Calu3 (cell line): ENCODE measurements around the gene MAP2K7. TPM values are rescaled to one million over a fixed set of nuclear protein-coding genes. Genes with fewer than 3 reads are reported as not detected.

Source experiments
- BruUV-seq: library from RNA; stranded (reverse); fragments of 400-500 nt; replicated peaks from 2 replicates; lab custom pipeline; 2021; lab: Mats Ljungman, UMichigan
- CTCF ChIA-PET: fragments of 300-600 bp; sonication (Branson Sonifier 250); formaldehyde crosslinking; loops from one replicate; lab custom pipeline; 2022; ENCODE audit warnings: antibody characterized with exemption; lab: Charles Lee
- DNase-seq: peaks from one replicate; pipeline ENCODE4 v3.0.0; 2022
- H3K27ac Mint-ChIP-seq: one replicate; pipeline ENCODE4 v1.8.0; 2022; ENCODE audit warnings: mixed read lengths; ENCODE audit not compliant: unreplicated experiment
- H3K27me3 Mint-ChIP-seq: one replicate; pipeline ENCODE4 v1.8.0; 2022; ENCODE audit warnings: mixed read lengths; ENCODE audit not compliant: unreplicated experiment
- H3K36me3 Mint-ChIP-seq: one replicate; pipeline ENCODE4 v1.8.0; 2022; ENCODE audit warnings: mild to moderate bottlenecking, moderate library complexity, mixed read lengths; ENCODE audit not compliant: insufficient read depth, unreplicated experiment
- H3K4me1 Mint-ChIP-seq: one replicate; pipeline ENCODE4 v1.8.0; 2022; ENCODE audit warnings: mild to moderate bottlenecking, low read depth, mixed read lengths; ENCODE audit not compliant: unreplicated experiment
- H3K4me3 Mint-ChIP-seq: one replicate; pipeline ENCODE4 v1.8.0; 2022; ENCODE audit warnings: mild to moderate bottlenecking, low read depth, moderate library complexity, mixed read lengths; ENCODE audit not compliant: unreplicated experiment
- H3K9me3 Mint-ChIP-seq: one replicate; pipeline ENCODE4 v1.8.0; 2022; ENCODE audit warnings: low read depth, mixed read lengths; ENCODE audit not compliant: unreplicated experiment
- intact Hi-C: fragments of 100-400 bp; cut with micrococcal nuclease; formaldehyde crosslinking; loops from one replicate; pipeline ENCODE4 v1.10.0; 2022; ENCODE audit not compliant: unreplicated experiment
- total RNA-seq: library from RNA; stranded (reverse); gene quantifications from 2 replicates; pipeline ENCODE4 v1.2.3, GENCODE V29; 2022
- TF ChIP-seq, protein P1 (sequence below): fragments of 200-600 bp; IDR thresholded peaks from one replicate; pipeline ENCODE4 v1.8.0; 2022; ENCODE audit warnings: antibody characterized with exemption; ENCODE audit not compliant: unreplicated experiment

MAP2K7 gene
- total RNA-seq, 1 experiment from 2014 or later, result 28.0 TPM

DNA sequence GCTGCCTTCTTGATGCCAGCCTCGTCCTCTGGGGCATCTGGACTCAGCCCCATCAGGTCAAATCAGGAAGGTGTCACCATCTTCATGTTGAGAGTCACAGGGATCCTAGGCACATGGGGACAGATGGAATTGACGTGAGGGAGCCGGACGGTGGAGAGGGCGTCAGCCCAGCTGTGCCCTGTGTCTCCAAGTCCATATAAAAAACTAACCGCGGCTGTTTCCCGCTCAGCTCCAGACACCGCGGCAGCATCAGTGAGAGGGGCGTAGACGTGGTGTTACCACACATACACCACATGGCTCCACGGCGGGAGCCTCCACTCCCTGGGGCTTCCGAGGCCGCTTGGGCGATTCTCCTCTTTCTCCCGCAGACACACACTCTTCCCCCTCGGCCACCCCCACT, 23.8 kb upstream of the MAP2K7 start:
- TF ChIP-seq, protein P1, sequence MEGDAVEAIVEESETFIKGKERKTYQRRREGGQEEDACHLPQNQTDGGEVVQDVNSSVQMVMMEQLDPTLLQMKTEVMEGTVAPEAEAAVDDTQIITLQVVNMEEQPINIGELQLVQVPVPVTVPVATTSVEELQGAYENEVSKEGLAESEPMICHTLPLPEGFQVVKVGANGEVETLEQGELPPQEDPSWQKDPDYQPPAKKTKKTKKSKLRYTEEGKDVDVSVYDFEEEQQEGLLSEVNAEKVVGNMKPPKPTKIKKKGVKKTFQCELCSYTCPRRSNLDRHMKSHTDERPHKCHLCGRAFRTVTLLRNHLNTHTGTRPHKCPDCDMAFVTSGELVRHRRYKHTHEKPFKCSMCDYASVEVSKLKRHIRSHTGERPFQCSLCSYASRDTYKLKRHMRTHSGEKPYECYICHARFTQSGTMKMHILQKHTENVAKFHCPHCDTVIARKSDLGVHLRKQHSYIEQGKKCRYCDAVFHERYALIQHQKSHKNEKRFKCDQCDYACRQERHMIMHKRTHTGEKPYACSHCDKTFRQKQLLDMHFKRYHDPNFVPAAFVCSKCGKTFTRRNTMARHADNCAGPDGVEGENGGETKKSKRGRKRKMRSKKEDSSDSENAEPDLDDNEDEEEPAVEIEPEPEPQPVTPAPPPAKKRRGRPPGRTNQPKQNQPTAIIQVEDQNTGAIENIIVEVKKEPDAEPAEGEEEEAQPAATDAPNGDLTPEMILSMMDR, result no peak
- intact Hi-C loops, result no loop called here
- Mint-ChIP-seq H3K4me3 (no peak overlapping the region), H3K36me3 (no peaks in the 10 kb centered on the region), H3K9me3 (no peaks in the 10 kb centered on the region), H3K4me1 (no peaks in the 10 kb centered on the region), H3K27ac (no peak overlapping the region), H3K27me3 (no peaks in the 10 kb centered on the region)
- DNase-seq, result no peak
- CTCF ChIA-PET, result interaction anchor here (0.5 kb wide), 1 partner anchor 768 kb away, joined by 5 read pairs; no protein-coding TSS in a partner anchor
- BruUV-seq, result no TSS peak

DNA sequence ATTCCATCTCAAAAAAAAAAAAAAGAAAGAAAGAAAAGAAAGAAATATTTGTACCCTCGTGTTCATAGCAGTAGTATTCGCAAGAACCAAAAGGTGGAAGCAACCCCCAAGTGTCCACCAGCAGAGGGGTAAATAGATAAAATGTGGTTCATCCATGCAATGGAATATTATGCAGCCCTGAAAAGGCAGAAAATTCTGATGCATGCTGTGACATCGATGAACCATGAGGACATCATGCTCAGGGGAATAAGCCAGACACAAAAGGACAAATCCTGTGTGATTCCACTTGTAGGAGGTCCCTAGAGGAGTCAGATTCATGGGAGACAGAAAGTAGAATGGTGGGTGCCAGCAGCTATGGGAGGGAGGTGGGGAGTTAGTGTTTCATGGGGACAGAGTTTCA, 21.8 kb upstream of the MAP2K7 start:
- intact Hi-C loops, result no loop called here
- no peaks in the 10 kb centered on the region for H3K4me1 Mint-ChIP-seq
- no TSS peak for BruUV-seq
- TF ChIP-seq, protein P1, result no peak
- H3K4me3 Mint-ChIP-seq, result no peak overlapping the region
- H3K36me3 Mint-ChIP-seq, result no peaks in the 10 kb centered on the region
- no peaks in the 10 kb centered on the region for H3K9me3 Mint-ChIP-seq
- CTCF ChIA-PET, result no interaction called here
- H3K27me3 Mint-ChIP-seq, result no peaks in the 10 kb centered on the region
- DNase-seq, result no peak
- H3K27ac Mint-ChIP-seq, result no peak overlapping the region

DNA sequence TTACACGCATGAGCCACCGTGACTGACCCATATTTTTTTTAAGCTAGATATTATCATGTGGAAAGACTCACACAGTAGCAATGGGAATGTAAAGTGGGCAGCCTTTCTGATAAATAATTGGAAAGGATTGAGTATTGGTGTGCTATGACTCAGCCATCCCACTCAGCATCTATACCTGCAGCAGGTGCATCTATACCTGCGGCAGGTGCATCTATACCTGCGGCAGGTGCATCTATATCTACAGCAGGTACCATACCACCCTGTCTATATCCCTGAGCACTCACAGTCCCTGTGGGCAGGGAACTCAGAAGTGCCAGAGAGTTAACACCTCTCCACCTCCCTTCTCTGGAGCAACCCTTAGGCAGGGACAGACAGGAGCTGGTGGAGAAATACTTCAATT, 20.6 kb upstream of the MAP2K7 start:
- no TSS peak for BruUV-seq
- H3K27me3 Mint-ChIP-seq, result no peaks in the 10 kb centered on the region
- H3K4me1 Mint-ChIP-seq, result no peaks in the 10 kb centered on the region
- H3K4me3 Mint-ChIP-seq, result no peak overlapping the region
- CTCF ChIA-PET, result interaction anchor here (0.6 to 0.7 kb wide), 2 partner anchors 30 to 319 kb away, joined by 3 to 6 read pairs; no protein-coding TSS in a partner anchor
- H3K9me3 Mint-ChIP-seq, result no peaks in the 10 kb centered on the region
- TF ChIP-seq, protein P1, result no peak
- intact Hi-C loops, result no loop called here
- no peak for DNase-seq
- H3K27ac Mint-ChIP-seq, result no peak overlapping the region
- H3K36me3 Mint-ChIP-seq, result no peaks in the 10 kb centered on the region

DNA sequence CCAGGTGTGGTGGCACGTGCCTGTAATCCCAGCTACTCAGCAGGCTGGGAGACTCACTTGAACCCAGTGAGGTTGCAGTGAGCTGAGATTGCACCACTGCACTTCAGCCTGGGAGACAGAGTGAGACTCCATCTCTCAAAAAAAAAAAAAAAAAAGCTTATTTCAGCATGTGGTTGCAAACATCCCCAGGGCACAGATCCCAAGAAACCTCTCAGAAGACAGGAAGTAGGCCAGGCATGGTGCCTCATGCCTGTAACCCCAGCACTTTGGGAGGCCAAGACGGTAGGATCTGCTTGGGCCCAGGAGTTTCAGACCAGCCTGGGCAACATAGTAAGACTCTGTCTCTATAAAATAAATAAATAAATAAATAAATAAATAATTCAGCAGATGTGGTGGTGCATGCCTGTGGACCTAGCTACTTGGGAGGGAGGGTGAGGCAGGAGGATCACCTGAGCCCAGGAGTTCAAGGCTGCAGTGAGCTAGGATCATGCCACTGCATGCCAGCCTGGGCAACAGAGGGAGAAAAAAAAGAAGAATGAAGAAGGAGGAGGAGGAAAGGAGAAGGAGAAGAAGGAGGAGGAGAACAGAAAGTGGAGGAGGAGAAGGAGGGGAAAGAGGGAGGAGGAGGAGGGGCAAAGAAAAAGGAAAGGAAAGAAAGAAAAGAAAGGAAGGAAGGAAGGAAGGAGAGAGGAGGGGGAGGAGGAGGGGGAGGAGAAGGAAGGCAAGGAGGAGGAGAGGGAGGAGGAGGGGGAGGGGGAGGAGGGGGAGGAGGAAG, 19.7 kb upstream of the MAP2K7 start:
- CTCF ChIA-PET, result interaction anchor here (0.6 kb wide), 1 partner anchor 320 kb away, joined by 3 read pairs; no protein-coding TSS in a partner anchor
- no peaks in the 10 kb centered on the region for H3K4me1 Mint-ChIP-seq
- no TSS peak for BruUV-seq
- intact Hi-C loops, result no loop called here
- TF ChIP-seq, protein P1, result no peak
- H3K27me3 Mint-ChIP-seq, result no peaks in the 10 kb centered on the region
- H3K4me3 Mint-ChIP-seq, result no peak overlapping the region
- no peaks in the 10 kb centered on the region for H3K9me3 Mint-ChIP-seq
- DNase-seq, result no peak
- no peak overlapping the region for H3K27ac Mint-ChIP-seq
- no peaks in the 10 kb centered on the region for H3K36me3 Mint-ChIP-seq
